IPS DF 6.9 (cell line): ENCODE data around the gene ANKRD37.
"Not testable (repeated sequence)": the region's sequence is repeated elsewhere in the genome, so short reads cannot be mapped to it uniquely, and the experiment has no call there.

ENCODE experiments used
- DNase-seq: peaks from one replicate; pipeline ENCODE4 v3.0.0-alpha.2; 2013; ENCODE audit warnings: low read depth, low spot score
- H3K27ac ChIP-seq: one replicate; pipeline ENCODE4 v1.5.1; 2013; ENCODE audit warnings: low read length, control low read depth
- H3K27me3 ChIP-seq: 2 replicates; pipeline ENCODE4 v1.6.1; 2013; ENCODE audit warnings: mild to moderate bottlenecking, low read length; ENCODE audit not compliant: control insufficient read depth, insufficient read depth
- H3K36me3 ChIP-seq: 2 replicates; pipeline ENCODE4 v1.6.1; 2013; ENCODE audit warnings: low read length; ENCODE audit not compliant: control insufficient read depth, insufficient read depth
- H3K4me1 ChIP-seq: 2 replicates; pipeline ENCODE4 v1.6.1; 2013; ENCODE audit warnings: low read length; ENCODE audit not compliant: control insufficient read depth, insufficient read depth
- H3K4me3 ChIP-seq: 2 replicates; pipeline ENCODE4 v1.5.1; 2013; ENCODE audit warnings: mild to moderate bottlenecking, low read length
- H3K9me3 ChIP-seq: 2 replicates; pipeline ENCODE4 v1.6.1; 2013; ENCODE audit warnings: low read length, inconsistent platforms; ENCODE audit not compliant: control insufficient read depth, insufficient read depth
- WGBS: extraction: QIAGEN DNeasy Blood & Tissue Kit; methylation state at CpG from one replicate; pipeline ENCODE4 v1.1.7; 2013; ENCODE audit warnings: mixed read lengths, missing lambda C conversion rate; ENCODE audit not compliant: insufficient read length, insufficient coverage; 5-methylcytosine and 5-hydroxymethylcytosine counted together

ANKRD37 gene

DNA sequence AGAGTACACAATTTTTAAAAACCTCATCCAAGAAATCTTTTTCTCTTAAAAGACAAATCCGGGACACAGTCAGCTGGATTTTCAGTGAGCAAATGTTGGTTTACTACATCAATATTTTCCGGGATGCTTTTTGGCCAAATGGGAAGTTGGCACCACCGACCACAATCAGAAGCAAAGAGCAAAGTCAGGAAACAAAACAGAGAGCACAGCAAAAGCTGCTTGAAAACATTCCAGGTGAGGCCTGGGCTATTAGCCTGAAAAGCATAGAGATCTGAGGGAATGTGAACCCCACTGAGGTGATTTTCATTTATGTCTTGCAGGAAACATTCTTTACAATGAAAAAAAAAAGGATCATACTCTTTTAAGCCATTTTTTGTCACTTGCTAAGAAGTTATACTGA is 34.8 kb upstream of the ANKRD37 start:
- no peak for DNase-seq
- H3K27me3 ChIP-seq: no peaks in the 10 kb centered on the region
- no peaks in the 10 kb centered on the region; the same call in 1 of the 2 replicates for H3K36me3 ChIP-seq
- H3K4me1 ChIP-seq: no peaks in the 10 kb centered on the region
- no peak overlapping the region for H3K4me3 ChIP-seq
- H3K27ac ChIP-seq: no peak overlapping the region
- no peaks in the 10 kb centered on the region for H3K9me3 ChIP-seq
- no CpG with 5 or more reads among the region's 3 CpGs for WGBS

DNA sequence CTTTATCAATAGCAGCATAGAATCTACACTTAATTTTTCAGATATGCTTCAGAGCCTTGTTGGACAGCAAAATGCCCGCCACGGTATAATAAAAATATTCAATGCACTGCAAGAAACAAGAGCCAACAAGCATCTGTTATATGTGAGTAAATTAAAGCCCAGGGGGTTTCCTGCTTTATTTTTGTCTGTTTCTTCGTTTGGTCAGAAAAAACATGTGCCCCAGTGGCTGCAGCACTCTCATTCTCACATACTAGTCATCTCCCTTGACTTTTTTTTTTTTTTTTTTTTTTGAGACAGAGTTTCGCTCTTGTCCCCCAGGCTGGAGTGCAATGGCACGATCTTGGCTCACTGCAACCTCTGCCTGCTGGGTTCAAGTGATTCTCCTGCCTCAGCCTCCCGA is 34.1 kb upstream of the ANKRD37 start:
- H3K9me3 ChIP-seq, H3K27me3 ChIP-seq, H3K36me3 ChIP-seq, H3K27ac ChIP-seq, H3K4me1 ChIP-seq, DNase-seq, H3K4me3 ChIP-seq: not testable (repeated sequence)
- no CpG with 5 or more reads among the region's 6 CpGs for WGBS

DNA sequence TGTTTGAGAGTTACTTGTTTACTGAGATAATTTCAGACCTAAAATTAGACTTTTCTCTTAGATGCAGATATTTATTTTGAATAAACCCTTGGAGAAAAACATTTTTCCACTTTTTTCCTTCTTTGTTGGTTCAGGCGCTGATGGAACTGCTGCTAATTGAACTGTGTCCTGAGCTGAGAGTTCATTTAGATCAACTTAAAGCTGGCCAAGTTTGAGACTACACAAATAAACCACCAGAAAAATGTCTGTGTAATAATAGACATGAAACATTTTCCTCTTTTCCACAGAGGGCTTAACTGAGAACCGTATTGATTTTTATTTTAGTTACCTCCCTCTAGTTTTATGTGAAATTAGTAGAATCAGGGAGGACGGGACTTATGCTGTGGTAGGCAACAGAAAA is 33.4 kb upstream of the ANKRD37 start:
- Histone ChIP-seq H3K4me1 (no peaks in the 10 kb centered on the region), H3K27me3 (no peaks in the 10 kb centered on the region), H3K9me3 (no peaks in the 10 kb centered on the region), H3K4me3 (no peak overlapping the region), H3K27ac (no peak overlapping the region), H3K36me3 (no peaks in the 10 kb centered on the region; the same call in 1 of the 2 replicates)
- no peak for DNase-seq
- no CpG with 5 or more reads among the region's 3 CpGs for WGBS

DNA sequence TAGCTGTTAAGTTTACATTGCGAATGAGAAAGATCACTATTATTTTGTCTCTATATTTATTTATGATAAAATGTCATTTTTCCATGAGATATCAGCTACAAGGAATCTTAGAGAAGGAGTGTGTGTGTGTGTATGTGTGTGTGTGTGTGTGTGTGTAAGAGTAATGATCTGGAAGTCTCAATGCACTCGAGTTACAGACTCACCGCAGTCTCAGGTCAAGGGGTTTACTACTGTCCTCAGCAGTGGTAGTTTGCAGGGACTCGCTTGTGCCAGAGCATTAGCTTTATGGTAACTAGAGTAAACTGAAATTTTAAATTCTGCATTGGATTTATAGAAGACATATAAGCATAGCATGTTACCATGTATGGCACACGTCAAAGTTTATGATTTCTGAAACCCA is 31.8 kb upstream of the ANKRD37 start:
- Histone ChIP-seq H3K4me1 (no peaks in the 10 kb centered on the region), H3K4me3 (no peak overlapping the region), H3K27me3 (no peaks in the 10 kb centered on the region), H3K9me3 (no peaks in the 10 kb centered on the region), H3K27ac (no peak overlapping the region), H3K36me3 (no peaks in the 10 kb centered on the region; the same call in 1 of the 2 replicates)
- no CpG with 5 or more reads among the region's 5 CpGs for WGBS
- no peak for DNase-seq

DNA sequence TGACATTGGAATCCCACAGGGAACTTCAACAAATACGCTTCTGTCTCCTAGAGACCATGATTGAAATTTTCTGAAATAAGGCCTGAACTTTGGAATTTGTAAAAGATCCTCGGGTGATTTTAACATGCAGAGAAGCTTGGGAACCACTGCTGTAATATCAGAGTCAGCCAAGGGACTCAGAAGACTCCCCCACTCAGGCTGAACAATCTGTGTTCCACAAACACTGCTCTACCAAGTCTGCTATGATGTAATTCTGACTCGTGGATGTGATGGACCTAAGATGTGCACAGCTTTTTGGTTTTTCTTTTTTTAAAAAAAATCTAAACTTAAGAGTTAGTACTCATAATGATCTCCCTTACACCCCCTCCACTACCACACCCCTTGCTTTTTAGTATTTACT is 26.9 kb upstream of the ANKRD37 start:
- WGBS: no CpG with 5 or more reads among the region's 3 CpGs
- H3K27ac ChIP-seq: no peak overlapping the region
- no peak overlapping the region for H3K4me3 ChIP-seq
- no peaks in the 10 kb centered on the region for H3K36me3 ChIP-seq
- H3K9me3 ChIP-seq: no peaks in the 10 kb centered on the region
- no peaks in the 10 kb centered on the region for H3K4me1 ChIP-seq
- DNase-seq: no peak
- no peaks in the 10 kb centered on the region for H3K27me3 ChIP-seq

DNA sequence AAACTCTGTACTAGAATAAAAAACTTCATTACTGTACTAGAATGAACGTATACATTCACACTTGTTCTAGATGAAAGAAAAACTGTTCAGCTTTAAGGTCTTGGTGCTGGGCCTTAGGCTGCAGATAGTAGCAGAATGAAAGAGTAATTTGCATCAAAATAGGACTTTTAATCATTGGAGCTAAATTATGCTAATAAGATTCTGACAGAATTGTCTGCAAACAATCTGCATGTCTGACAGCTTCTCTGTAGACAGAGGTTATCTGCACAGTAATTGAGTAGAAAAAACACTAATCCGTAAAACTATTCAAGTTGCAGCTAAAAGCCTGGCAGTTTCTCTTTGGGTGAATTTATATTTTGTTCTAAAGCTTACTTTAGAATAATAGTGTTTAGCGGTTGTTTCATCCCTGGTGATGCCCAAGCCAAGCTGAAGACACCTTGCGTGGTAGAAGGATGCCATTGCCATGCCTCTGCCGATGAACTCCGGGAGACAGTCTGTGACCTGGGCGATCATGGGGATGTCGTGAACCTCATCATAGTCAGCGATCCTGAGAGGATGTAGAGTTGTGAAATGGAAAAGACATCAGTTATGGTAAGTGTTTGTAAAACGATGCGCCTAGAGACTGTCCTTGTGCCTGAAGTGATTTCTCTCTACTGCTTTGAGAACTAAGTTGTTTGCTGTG is 26.2 kb upstream of the ANKRD37 start:
- no peaks in the 10 kb centered on the region for H3K9me3 ChIP-seq
- H3K4me3 ChIP-seq: no peak overlapping the region
- no peaks in the 10 kb centered on the region for H3K27me3 ChIP-seq
- H3K4me1 ChIP-seq: no peaks in the 10 kb centered on the region
- H3K27ac ChIP-seq: no peak overlapping the region
- no CpG with 5 or more reads among the region's 11 CpGs for WGBS
- no peaks in the 10 kb centered on the region for H3K36me3 ChIP-seq
- DNase-seq: no peak

DNA sequence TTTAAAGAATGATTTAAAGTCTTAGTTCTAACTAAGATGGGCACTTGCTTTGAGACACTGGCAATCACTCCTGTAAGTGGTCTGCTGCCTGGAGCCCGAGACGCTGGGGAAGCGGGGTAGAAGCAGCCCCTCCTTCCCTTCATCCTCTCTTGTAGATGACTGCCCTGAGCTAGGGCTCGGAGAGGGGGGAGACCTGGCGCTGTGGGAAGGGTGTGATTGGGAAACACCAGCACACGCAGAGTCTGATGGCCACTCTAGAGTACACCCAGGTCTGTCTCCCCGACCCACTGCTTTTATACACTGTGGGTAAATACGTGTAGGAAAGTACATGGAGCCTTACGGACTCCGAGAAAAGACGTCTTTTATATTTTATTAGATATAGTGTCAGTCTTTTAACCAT is 24.9 kb upstream of the ANKRD37 start:
- no CpG with 5 or more reads among the region's 11 CpGs for WGBS
- Histone ChIP-seq H3K36me3 (no peaks in the 10 kb centered on the region), H3K9me3 (no peaks in the 10 kb centered on the region), H3K27me3 (no peaks in the 10 kb centered on the region), H3K4me3 (no peak overlapping the region), H3K4me1 (no peaks in the 10 kb centered on the region), H3K27ac (no peak overlapping the region)
- no peak for DNase-seq

DNA sequence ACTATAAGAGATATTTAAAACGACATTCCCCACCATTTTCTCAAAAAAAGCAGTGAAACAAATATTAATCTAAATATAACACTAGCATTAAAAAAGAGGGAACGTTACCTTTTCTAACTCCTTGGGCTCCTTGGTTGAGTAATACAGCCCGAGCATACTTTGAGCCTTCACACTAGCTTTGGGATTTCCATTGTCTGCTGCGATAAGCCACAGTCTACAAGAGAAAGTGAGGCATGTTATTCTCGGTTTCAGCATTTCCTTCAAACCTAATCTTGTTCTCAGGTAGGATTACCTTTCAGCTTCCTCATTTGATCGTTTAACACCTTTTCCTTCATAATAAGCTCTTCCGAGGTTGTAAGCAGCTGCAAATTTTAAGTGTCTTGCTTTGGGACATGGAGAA is 22.6 kb upstream of the ANKRD37 start:
- no CpG with 5 or more reads among the region's 7 CpGs for WGBS
- no peaks in the 10 kb centered on the region for H3K36me3 ChIP-seq
- H3K4me3 ChIP-seq: no peak overlapping the region

DNA sequence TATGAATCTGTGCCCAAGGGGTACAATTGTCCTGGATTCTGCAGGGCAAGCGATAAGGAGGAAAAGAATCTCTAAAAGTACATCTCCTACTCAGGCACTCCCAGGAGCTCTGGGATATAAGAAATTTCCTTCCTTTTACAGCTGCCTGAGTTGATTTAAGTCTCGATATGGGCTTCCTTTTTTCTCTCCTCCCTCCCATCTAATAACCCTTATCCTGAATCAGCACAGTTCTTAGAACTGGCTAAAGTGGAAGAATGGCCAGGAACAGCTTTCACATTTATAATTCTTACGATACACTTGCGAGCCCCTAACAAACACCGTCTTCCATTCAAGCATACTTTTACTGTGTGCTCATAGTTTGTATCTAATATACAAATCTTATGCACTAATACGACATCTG is 22.1 kb upstream of the ANKRD37 start:
- WGBS: 100% methylated on average over 3 of the region's 6 CpGs
- no peaks in the 10 kb centered on the region for H3K4me1 ChIP-seq
- H3K27me3 ChIP-seq: no peaks in the 10 kb centered on the region
- no peaks in the 10 kb centered on the region for H3K36me3 ChIP-seq
- no peak for DNase-seq
- no peak overlapping the region for H3K4me3 ChIP-seq
- no peaks in the 10 kb centered on the region for H3K9me3 ChIP-seq
- no peak overlapping the region for H3K27ac ChIP-seq

More for the DNA sequence above, 22.6 kb upstream of the ANKRD37 start:
- no peaks in the 10 kb centered on the region for H3K4me1 ChIP-seq
- no peak for DNase-seq
- no peaks in the 10 kb centered on the region for H3K27me3 ChIP-seq
- H3K9me3 ChIP-seq: no peaks in the 10 kb centered on the region
- H3K27ac ChIP-seq: no peak overlapping the region

DNA sequence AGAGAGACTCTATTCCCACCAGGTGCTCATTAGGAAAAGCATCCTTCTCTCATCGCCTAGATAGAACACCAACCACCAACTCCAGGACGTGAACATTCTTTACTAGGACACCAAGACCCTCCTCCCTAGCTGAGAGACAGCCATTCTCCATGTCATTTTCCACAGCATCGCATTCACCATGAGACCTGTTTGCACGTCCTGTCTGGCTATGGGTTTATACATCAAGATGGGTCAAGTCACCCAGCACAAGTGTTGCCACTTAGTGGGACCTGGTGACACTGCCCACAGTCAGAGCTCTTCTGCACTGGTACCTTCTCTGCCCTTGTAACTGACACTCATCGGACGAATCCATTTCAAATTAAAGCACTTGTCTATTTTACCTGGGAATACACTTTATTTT is 18.4 kb upstream of the ANKRD37 start:
- Histone ChIP-seq H3K9me3 (no peaks in the 10 kb centered on the region; the same call in 1 of the 2 replicates), H3K27ac (no peak overlapping the region), H3K4me3 (no peak overlapping the region), H3K36me3 (no peaks in the 10 kb centered on the region), H3K4me1 (no peaks in the 10 kb centered on the region), H3K27me3 (no peaks in the 10 kb centered on the region)
- no CpG with 5 or more reads among the region's 6 CpGs for WGBS
- no peak for DNase-seq
